Suprapubic skin (tissue), 3 donors: Measurements from ENCODE around the gene EXOC6.

ENCODE experiments used
- EP300 ChIP-seq: sonication (generic); formaldehyde crosslinking; IDR thresholded peaks from one replicate; pipeline ENCODE4 v1.6.1; 2017; ENCODE audit warnings: antibody characterized with exemption
- POLR2A ChIP-seq, 2 donors: fragments of 450-650 bp; IDR thresholded peaks; one replicate each; pipeline ENCODE4 v1.6.1; 2017; ENCODE audit warnings: antibody characterized with exemption in 2 of 2, mild to moderate bottlenecking in 2 of 2, moderate library complexity in 2 of 2
- TF ChIP-seq, protein P1 (sequence below), 2 donors: fragments of 200-600 bp in 1 of 2; fragments of 450-650 bp in 1 of 2; sonication (generic) in 1 of 2; IDR thresholded peaks; one replicate each; pipeline ENCODE4 v1.5.1; 2016 to 2019; ENCODE audit warnings: antibody characterized with exemption in 2 of 2, mild to moderate bottlenecking in 1 of 2, moderate library complexity in 1 of 2

DNA sequence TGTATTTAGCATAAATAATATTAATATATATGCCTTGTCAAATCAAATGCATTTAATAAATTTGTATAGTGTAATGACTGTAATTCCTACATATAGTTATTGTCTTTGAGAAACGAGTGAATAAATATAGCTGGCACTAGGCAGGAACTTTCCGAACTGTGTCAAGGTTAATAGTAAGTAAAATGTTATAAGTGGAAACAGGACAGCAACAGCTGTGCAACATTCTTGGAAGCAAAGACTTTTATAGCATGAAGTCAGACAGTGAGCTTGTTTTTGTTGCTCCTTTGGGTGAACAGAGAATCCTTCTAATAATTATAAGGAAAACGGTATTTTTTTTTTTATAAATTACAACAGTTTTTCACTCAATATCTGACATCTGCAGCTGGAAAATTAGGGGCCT lies 14.0 kb upstream of the EXOC6 start:
- TF ChIP-seq EP300 (no peak), POLR2A (IDR thresholded peaks at IDR 0.05) (no peak)
- TF ChIP-seq, protein P1, sequence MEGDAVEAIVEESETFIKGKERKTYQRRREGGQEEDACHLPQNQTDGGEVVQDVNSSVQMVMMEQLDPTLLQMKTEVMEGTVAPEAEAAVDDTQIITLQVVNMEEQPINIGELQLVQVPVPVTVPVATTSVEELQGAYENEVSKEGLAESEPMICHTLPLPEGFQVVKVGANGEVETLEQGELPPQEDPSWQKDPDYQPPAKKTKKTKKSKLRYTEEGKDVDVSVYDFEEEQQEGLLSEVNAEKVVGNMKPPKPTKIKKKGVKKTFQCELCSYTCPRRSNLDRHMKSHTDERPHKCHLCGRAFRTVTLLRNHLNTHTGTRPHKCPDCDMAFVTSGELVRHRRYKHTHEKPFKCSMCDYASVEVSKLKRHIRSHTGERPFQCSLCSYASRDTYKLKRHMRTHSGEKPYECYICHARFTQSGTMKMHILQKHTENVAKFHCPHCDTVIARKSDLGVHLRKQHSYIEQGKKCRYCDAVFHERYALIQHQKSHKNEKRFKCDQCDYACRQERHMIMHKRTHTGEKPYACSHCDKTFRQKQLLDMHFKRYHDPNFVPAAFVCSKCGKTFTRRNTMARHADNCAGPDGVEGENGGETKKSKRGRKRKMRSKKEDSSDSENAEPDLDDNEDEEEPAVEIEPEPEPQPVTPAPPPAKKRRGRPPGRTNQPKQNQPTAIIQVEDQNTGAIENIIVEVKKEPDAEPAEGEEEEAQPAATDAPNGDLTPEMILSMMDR (IDR thresholded peaks at IDR 0.05): no peak
